Peyer's patch (tissue), 4 donors: Measurements from ENCODE around the gene NIPBL. TPM values are rescaled to one million over a fixed set of nuclear protein-coding genes. Genes with fewer than 3 reads are reported as not detected.

Experiments used
- DNase-seq, 3 donors: peaks; one replicate each; pipeline ENCODE4 v3.0.0-alpha.2; 2017 to 2019
- H3K27ac ChIP-seq, 4 donors: fragments of 200-600 bp; sonication (generic); one replicate each; pipeline ENCODE4 v1.5.1; 2016 to 2019
- H3K27me3 ChIP-seq, 2 donors: fragments of 200-600 bp; sonication (generic); one replicate each; pipeline ENCODE4 v1.5.1; 2019
- H3K36me3 ChIP-seq, 3 donors: fragments of 200-600 bp; sonication (generic); one replicate each; pipeline ENCODE4 v1.5.1; 2016 to 2019
- H3K4me1 ChIP-seq, 4 donors: fragments of 200-600 bp; sonication (generic); one replicate each; pipeline ENCODE4 v1.5.1; 2016 to 2019
- H3K4me3 ChIP-seq, 4 donors: fragments of 200-600 bp; sonication (generic); 1 replicate in 3 of 4; 2 replicates in 1 of 4; pipeline ENCODE4 v1.5.1; 2016 to 2019; ENCODE audit warnings: mild to moderate bottlenecking in 1 of 4
- H3K9me3 ChIP-seq, 4 donors: fragments of 200-600 bp; sonication (generic); one replicate each; pipeline ENCODE4 v1.5.1; 2016 to 2019; ENCODE audit warnings: mild to moderate bottlenecking in 1 of 4
- CTCF ChIP-seq, 6 experiments: fragments of 450-650 bp in 4 of 6; fragments of 200-600 bp in 2 of 6; sonication (generic) in 1 of 6; IDR thresholded peaks; one replicate each; pipeline ENCODE4 v1.5.1; 2017 to 2019; ENCODE audit warnings: antibody characterized with exemption in 6 of 6, mild to moderate bottlenecking in 3 of 6, moderate library complexity in 1 of 6
- POLR2A ChIP-seq, 2 donors: fragments of 450-650 bp; IDR thresholded peaks; one replicate each; pipeline ENCODE4 v1.5.1; 2017; ENCODE audit warnings: antibody characterized with exemption in 2 of 2, mild to moderate bottlenecking in 2 of 2, moderate library complexity in 2 of 2
- total RNA-seq, 4 donors: library from RNA; depleted of rRNA; stranded (reverse); fragments of >200 nt; gene quantifications; one replicate each; pipeline ENCODE4 v1.1.0, GENCODE V29; 2016

NIPBL gene
- total RNA-seq, 4 donors from 2014 or later: 48.7 to 109 (median 68.8) TPM

GRCh38 chr5:36870399-36871040 lies 6.0 kb upstream of the NIPBL start:
- no peak overlapping the region for H3K4me3 ChIP-seq
- no peaks in the 10 kb centered on the region for H3K27me3 ChIP-seq
- no peaks in the 10 kb centered on the region for H3K36me3 ChIP-seq
- H3K9me3 ChIP-seq: no peaks in the 10 kb centered on the region
- no peak overlapping the region for H3K27ac ChIP-seq
- no peak for DNase-seq
- peaks cover 0 to 17% (median 3%) of the 10 kb centered on the region in 4 donors for H3K4me1 ChIP-seq
- TF ChIP-seq POLR2A (IDR thresholded peaks at IDR 0.05): no peak
- TF ChIP-seq CTCF (IDR thresholded peaks at IDR 0.05): peak; percentile 62 to 88 (median 76)

- peak overlapping the region in 1 of 4 donors; percentile 97 for H3K27ac ChIP-seq
- peaks cover 0 to 21% (median 3%) of the 10 kb centered on the region in 4 donors for H3K4me1 ChIP-seq
- no peaks in the 10 kb centered on the region for H3K9me3 ChIP-seq
- no peaks in the 10 kb centered on the region for H3K36me3 ChIP-seq
- H3K4me3 ChIP-seq: peak overlapping the region in 2 of 4 donors; percentile 84 to 88
- H3K27me3 ChIP-seq: no peaks in the 10 kb centered on the region
- DNase-seq: no peak
- TF ChIP-seq POLR2A (IDR thresholded peaks at IDR 0.05) (no peak), CTCF (IDR thresholded peaks at IDR 0.05) (no peak)
Observed at GRCh38 chr5:36874465-36874864, 2.1 kb upstream of the NIPBL start.

- Histone ChIP-seq H3K4me3 (peak overlapping the region; percentile 84 to 89 (median 88)), H3K9me3 (no peaks in the 10 kb centered on the region), H3K4me1 (peaks cover 0 to 27% (median 3%) of the 10 kb centered on the region in 4 donors), H3K36me3 (no peaks in the 10 kb centered on the region), H3K27ac (peak overlapping the region; percentile 92 to 98 (median 96)), H3K27me3 (no peaks in the 10 kb centered on the region)
- TF ChIP-seq POLR2A (IDR thresholded peaks at IDR 0.05) (no peak), CTCF (IDR thresholded peaks at IDR 0.05) (no peak)
- DNase-seq: peak; percentile 59 to 76 (median 63)
Observed at GRCh38 chr5:36875051-36875789, 1.3 kb upstream of the NIPBL start.

GRCh38 chr5:36875790-36876298 lies 725 bp upstream of the NIPBL start:
- peaks cover 0 to 31% (median 3%) of the 10 kb centered on the region in 4 donors for H3K4me1 ChIP-seq
- TF ChIP-seq POLR2A (IDR thresholded peaks at IDR 0.05): no peak
- peak in 4 of 6 experiments; percentile 52 to 63 (median 56) for TF ChIP-seq CTCF (IDR thresholded peaks at IDR 0.05)
- H3K4me3 ChIP-seq: peak overlapping the region; percentile 84 to 89 (median 88)
- H3K27ac ChIP-seq: peak overlapping the region; percentile 92 to 98 (median 96)
- no peaks in the 10 kb centered on the region for H3K27me3 ChIP-seq
- H3K9me3 ChIP-seq: no peaks in the 10 kb centered on the region
- no peaks in the 10 kb centered on the region for H3K36me3 ChIP-seq
- peak; percentile 78 to 92 (median 84) for DNase-seq

- no peaks in the 10 kb centered on the region for H3K36me3 ChIP-seq
Observed at GRCh38 chr5:36876965-36877666, 547 bp downstream of the NIPBL start.

More at GRCh38 chr5:36876965-36877666, 547 bp downstream of the NIPBL start:
- peak overlapping the region; percentile 92 to 98 (median 96) for H3K27ac ChIP-seq
- peaks cover 0 to 43% (median 4%) of the 10 kb centered on the region in 4 donors for H3K4me1 ChIP-seq
- no peaks in the 10 kb centered on the region for H3K27me3 ChIP-seq
- TF ChIP-seq POLR2A (IDR thresholded peaks at IDR 0.05): no peak
- peak in 1 of 6 experiments; percentile 16 for TF ChIP-seq CTCF (IDR thresholded peaks at IDR 0.05)
- H3K4me3 ChIP-seq: peak overlapping the region; percentile 84 to 89 (median 88)
- H3K9me3 ChIP-seq: no peaks in the 10 kb centered on the region
- peak; percentile 61 to 80 (median 80) for DNase-seq
